GM21717 (cell line): Measurements from ENCODE around the gene ERGIC1.
"Not testable (repeated sequence)": the region's sequence is repeated elsewhere in the genome, so short reads cannot be mapped to it uniquely, and the experiment has no call there.

ENCODE experiments used
- ATAC-seq: cut with Tn5 transposase; IDR thresholded peaks from one replicate; pipeline ENCODE4 v1.9.1; 2021; ENCODE audit warnings: mild to moderate bottlenecking, moderate library complexity; ENCODE audit not compliant: unreplicated experiment

ERGIC1 gene

DNA sequence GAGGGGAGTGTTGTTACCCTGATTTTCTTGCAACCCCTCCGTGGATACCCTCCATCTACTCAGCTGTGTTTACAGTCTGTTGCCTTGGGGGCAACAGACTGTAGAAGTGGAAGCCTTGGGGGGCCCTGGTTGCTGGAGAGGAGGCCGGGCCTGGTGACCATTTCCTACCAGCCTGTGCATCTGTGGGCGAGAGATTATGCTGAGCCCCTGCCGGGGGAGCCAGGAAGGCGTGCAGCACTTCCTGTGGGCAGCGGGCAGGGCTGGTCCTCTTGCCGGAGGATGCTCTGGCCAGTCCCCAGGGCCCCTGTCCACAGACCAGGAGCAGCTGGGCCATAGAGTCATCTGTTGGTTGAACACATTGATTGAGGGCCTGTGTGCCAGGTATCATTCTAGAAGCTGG, 11.1 kb downstream of the ERGIC1 start:
- ATAC-seq, result no peak

GRCh38 chr5:172845576-172845975, 11.5 kb downstream of the ERGIC1 start:
- ATAC-seq, result no peak

- ATAC-seq, result no peak
These were observed 12.2 kb downstream of the ERGIC1 start for GRCh38 chr5:172846249-172846648.

DNA sequence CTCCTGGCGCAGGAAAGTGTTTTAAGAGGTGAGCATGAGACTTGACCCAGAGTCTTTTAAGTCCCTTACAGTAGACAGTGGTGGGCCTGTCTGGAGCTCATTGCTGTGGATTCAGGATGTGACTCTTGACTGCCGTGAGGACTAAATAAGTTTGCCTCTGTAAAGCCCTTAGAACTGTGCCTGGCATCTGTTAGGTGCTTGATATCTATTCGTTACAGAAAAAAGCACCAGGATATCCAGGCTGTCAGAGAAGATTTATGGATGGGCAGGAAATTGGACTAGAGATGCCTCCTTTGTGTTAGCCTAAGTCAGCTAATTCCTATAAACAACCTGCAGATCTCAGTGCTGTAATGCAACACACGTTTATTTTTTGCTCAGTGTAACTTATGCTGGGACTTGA, 12.6 kb downstream of the ERGIC1 start:
- ATAC-seq, result no peak

DNA sequence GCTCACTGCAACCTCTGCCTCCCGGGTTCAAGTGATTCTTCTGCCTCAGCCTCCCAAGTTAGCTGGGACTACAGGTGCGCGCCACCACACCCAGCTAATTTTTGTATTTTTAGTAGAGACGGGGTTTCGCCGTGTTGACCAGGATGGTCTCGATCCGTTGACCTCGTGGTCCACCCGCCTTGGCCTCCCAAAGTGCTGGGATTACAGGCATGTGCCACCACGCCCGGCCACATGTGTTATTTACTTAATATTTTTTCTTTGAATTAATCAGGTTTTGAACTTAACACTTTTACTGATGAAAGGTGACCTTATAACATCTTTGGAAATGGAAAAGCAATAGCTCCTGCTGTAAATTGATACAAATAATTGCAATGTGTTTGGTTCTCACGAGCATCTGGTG, 13.5 kb downstream of the ERGIC1 start:
- ATAC-seq, result not testable (repeated sequence)

DNA sequence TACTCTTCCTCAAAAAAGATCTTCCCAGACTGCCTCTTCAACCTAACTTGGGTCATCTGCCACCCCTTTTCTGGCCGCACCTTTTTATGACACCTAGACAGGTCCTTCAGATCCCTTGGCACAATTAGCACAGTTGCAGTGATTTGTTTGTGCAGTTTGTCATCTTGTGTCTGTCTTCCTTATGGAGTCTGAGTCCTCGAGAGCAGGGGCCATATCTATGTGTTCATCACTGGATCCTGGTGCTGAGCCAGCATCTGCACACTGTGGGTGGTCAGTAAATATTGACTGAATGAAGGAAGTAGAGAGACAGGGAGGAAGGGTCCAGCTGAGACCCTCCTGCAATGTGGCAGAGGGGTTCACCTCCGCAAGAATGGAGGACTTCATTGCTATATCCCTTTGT, 14.4 kb downstream of the ERGIC1 start:
- ATAC-seq, result no peak

GRCh38 chr5:172849606-172850453, 15.8 kb downstream of the ERGIC1 start:
- ATAC-seq, result peak; percentile 70

DNA sequence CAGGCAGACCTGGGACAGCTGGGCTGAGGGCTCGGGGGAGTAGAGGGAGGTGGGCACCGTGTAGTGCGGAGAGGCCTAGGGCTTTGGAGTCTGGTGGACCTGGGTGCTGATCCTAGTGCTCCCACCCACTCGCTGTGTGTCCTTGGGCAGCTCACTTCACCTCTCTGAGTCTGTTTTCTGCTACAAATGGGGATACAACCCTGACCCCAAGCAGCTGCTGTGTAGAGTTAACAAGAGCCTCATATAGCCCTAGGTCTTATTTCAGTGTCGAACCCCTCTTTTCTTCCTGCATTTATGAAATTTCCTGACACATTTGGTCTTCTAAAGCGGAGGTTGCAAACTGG, 16.4 kb downstream of the ERGIC1 start:
- ATAC-seq, result no peak

DNA sequence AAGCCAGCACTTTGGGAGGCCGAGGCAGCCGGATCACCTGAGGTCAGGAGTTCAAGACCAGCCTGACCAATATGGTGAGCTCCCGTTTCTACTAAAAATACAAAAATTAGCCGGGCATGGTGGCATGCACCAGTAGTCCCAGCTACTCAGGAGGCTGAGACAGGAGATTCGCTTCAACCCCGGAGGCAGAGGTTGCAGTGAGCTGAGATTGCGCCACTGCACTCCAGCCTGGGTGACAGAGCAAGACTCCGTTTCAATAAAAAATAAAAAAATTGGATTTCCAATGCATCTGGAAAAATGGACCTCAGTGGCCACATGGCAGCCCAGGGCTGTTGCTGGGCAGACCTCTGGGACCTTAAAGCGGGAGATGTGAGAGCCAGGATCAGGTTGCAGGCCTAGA, 17.2 kb downstream of the ERGIC1 start:
- not testable (repeated sequence) for ATAC-seq

GRCh38 chr5:172852490-172853354, 18.7 kb downstream of the ERGIC1 start:
- ATAC-seq, result no peak

DNA sequence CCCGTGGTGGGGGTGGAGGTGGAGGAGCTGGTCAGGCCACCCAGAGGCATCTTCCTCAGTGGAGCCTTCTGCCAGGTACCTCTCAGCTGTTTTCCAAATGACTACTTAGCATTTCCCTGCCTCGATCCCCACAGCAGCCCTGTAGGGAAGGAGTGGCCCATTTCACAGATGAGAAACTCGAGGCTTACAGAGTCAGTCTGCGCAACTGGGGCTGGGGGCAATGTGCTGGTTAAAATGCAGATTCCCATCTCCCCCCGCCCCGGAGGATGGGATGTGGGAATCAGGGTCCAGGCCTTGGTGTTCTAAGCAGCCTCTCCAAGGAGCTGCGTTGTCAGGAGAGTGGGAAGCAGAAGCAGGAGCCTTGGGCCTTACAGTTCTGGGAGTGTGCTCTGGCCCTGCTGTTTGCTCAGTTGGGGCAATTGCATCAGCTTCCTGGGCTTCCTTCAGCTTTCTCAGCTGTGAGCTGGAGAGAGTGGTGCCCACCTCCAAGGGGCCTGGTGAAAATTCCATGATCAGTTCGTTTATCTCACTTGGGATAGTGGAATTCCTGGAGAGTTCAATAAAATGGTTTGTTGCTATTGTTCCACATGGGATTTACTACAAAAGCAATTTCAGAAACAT, 19.4 kb downstream of the ERGIC1 start:
- ATAC-seq, result no peak

DNA sequence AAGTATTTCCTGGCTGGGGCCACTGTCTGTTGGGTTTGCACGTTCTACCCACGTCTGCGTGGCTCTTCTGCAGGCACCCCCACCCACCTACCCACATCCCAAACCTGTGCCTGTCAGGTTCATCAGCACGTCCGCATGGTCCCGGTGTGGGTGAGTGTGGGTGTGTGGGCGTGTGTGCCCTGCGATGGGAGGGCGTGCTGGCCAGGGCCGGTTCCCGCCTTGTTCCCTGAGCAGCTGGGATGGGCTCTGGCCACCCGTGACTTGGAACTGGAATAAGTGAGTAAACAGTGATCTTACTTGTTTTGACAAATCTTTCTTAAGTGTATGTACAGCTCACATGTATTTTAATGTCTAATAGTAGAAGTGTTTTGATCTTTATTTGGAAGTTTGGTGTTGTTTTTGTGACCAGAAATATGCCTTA, 20.4 kb downstream of the ERGIC1 start:
- ATAC-seq, result no peak

DNA sequence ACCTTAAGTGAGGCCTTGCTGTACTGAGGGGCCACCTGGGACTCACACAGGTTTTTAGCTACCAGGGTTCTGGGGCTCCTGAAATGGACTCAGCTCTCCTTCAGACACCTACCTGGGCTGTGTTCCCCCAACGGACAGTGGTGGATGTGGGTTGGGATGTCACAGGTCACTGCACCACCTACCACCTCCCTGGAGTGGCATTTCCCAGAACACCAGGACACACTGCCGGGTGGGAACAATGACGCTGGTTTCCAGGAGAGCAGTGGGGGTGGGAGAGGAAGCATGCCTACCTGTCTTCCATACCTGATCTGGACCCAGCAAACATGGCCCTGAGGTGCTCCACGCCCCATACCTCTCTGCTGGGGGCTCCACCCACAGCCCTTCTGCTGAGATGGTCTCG, 20.9 kb downstream of the ERGIC1 start:
- no peak for ATAC-seq

- ATAC-seq, result no peak
These were observed 21.7 kb downstream of the ERGIC1 start for GRCh38 chr5:172855597-172856292.

- no peak for ATAC-seq
These were observed 22.3 kb downstream of the ERGIC1 start for GRCh38 chr5:172856336-172856735.

DNA sequence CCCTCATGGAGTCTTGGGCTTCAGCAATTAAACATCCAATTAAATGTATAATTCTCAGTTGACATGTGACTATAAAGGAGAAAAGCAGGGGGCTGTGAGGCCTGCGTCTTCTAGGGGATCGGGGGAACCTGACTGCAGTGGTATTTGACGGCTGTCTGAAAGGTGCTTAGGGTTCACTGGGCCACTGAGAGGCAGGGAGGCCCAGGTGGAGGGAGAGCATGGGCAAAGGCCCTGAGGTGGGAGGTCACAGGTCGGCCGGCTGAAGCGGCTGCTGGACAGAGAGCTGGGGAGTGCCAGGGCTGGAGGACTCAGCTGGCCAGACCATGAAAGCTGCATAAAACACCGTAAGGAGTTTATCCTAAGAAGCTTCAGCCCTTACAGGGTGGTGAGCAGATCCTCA, 23.9 kb downstream of the ERGIC1 start:
- no peak for ATAC-seq

- ATAC-seq, result no peak
These were observed 24.5 kb downstream of the ERGIC1 start for GRCh38 chr5:172858511-172858989.

DNA sequence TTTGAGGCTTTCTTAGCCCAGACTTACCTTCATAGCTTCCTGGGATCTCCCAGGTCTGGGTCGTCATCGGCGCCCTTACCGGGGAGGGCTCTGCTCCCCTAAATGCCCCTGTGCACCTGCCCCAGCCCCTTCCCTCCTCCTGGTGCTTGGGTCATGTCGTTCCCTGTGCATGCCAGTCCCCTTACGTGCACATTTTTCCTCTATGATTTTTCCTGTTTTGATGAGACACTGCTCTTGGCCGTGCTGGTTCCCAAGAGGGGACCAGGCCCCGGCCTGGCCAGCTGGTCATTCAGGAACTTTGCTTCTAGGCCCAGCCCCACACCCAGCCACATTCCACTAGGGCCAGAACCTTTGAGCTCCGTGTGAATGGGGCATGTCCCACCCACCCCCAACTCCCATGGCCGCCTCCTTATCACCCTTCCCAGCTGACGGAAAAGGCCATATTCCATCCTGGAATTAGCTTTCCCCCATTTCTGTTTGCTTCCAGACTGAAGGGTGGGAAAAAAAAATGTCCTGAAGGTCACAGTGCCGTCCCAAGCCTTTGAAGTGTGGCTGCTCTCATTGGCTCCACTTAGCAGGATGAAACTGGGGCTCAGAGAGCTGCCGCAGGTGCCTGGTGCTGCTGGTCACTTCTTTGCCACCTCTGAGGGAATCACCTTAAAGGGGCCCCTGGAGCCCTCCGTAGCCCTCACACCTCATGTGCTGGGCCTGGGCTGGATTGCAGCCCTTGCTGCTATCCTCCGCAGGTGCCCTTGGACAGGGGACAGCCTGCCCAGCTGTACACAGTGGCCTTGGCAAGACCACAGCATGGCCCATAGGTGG, 25.1 kb downstream of the ERGIC1 start:
- ATAC-seq, result no peak

DNA sequence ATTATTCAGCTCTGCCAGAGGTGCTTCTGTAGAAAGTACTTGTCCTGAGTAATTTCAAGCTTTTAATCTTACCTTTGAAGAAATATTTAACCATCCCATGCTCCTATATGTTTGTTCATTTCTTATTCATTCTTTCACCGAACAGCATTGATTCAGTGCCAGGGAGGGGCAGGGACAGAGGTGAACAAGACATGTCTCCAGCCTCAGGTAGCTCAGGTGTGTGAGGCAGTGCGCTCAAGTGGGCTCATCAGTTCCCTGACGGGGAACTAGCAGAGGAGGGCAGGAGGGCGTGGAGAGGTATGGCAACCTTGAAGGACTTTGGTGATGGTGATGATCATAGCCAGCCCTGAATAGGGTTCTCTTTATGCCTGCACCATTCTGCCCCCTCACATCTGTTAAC, 25.9 kb downstream of the ERGIC1 start:
- no peak for ATAC-seq
